ENCODE results near the gene RBM4B.

Gene RBM4B

DNA sequence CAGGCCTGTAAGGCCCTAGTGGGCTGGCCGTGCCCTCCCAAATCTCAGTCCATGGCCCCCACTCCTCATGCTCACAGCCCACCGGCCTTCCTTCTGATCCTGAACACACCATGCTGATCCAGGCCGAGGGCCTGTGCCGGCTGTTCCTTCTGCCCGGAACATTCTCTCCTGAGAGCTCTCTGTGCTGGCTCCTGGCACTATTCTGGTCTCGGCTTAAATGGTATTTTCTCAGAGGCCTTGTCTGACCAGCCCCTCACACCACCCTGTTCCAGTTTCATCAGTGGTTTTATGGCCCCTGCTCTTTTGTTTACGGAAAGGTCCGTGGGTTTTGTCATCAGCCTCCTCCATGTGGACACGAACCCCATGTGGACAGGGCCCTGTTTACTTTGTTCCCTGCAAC lies 29.3 kb upstream of the RBM4B start:
- no peak for DNase-seq

DNA sequence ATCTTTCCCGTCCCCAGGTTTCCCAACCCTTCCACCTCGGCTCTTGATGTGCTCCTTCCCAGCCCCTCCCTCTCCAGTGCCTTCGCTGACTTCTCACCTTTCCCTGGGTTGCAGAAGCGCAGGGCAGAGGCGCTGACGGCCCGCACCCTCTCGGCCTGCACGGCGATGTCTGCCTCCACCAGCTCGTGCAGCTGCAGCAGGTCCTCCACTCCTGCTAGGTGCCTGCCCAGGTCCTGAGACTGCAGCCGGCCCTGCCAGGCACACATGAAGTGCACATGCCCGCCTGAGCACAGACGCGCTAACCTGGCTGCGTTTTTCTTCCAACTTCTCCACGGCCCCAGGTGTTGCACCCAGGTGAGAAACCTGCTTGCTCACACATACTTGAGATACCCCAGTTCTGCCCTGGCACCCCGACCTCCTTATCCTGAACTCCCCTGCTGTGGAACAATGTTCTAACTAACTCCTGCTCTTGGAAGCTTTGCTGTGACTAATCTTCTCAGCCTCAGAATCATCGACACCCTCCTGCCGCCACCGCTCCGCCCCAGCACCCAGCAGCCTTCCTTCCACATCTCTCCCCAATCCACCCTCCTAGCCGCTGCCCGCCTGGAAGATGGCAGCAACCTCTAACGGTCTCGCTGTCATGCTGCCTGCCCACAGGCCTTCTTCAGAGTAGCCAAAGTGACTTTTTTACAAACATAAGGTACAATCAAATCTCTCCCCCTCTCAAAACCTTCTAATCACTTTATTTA lies 28.1 kb upstream of the RBM4B start:
- DNase-seq: no peak

DNA sequence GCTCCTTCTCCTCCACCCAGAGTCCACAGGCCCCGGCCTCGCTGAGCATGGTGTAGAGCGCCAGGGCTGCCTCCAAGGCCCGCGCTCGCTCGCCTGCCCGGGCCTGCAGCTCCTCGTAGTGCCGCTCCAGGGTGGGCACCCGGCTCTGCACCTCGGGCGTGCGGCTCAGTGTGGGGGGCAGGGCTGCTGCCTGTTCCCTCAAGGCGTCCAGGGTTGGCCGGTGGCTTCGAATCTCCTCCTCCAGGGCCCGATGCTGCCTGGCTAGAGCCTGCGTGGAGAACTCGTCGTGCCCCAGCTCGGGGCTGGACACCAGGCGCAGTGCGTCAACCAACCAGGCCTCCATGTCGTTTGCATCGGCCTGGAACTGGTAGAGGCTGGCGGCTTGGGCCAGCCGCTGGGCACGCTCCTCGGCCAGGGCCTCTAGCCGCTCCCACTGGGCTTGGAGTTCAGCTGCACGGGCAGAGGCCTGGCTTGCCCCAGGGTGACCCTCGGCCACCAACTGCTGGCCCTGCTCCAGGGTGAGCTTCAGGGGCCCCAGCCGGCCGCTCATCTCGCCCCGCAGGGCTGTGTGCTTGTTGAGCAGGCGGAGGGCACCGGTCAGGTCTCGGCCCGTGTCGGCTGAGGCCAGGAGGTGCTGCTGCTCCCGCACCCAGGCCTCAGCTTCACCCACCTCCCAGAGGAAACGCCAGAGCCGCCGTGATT lies 27.1 kb upstream of the RBM4B start:
- DNase-seq: no peak

DNA sequence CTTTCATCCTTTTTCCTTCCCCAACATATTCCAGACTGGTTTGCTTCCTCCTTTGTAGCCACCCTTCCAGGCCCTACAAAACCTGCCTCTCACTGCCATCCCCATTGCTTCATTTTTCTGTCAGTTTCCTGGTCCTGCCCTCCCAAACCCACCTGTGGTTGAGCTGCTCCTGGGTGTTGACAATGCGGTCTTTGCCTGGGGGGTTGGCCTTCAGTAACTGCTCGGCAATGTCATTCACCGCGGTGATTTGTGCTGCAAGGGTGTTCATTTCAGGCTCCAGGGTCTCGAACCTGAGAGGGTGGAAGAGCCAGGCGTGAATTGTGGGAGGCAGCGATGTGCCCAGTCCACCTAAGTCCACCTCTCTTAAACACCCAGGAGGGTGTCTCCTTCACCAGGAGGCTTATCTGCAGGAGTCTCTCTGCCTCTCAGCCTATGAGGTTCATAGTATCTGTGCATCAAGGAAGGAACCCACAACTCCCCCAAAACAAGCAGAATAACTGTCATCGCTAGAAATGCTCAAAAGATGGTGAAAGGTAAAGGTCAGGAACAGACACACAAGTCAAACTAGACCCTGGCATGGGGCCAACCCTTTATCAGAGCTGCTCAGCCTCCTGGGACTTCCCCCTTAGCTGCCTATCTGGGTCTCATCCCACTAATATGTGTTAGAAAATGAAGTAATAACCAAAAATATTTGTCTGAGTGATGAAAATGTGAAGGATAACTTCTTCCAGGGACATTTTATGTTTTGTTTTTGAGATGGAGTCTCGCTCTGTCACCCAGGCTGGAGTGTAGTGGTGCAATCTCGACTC lies 23.9 kb upstream of the RBM4B start:
- DNase-seq: no peak

DNA sequence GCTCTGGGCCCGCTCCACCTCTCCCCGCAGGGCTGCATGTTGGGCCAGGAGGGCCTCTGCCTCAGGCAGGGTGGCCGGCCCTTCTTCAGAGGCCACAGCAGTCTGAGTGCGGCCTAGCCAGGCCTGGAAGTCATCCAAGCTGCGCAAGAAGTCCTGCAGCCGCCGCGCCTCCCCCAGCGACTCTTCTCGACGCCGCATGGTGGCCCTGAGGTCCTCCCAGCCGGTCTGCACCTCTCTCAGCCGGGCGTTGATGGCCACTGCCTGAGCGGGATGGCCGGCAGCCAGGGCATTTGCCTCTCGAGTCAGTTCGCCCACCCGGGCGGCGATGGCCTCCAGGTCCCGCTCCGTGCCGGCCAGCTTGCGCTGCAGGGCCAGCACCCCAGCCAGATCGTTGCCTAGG lies 23.1 kb upstream of the RBM4B start:
- no peak for DNase-seq

DNA sequence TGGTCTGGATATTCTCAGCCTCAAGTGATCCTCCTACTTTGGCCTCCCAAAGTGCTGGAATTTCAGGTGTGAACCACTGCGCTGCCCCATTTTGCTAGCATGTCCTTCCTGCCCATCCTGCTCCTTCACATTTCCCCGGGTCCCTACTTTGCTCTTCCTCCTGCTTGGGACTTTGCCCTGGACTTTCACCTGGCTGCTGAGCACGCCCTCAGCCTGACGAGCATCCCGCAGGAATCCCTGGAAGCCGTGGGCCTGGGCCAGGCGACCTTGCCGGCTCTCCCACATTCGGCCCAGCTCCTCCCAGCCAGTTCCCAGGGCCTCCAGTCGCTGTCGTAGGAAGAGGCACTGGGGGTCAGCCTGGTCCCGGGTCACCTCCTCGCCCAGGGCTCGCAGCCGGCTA lies 22.6 kb upstream of the RBM4B start:
- DNase-seq: no peak

DNA sequence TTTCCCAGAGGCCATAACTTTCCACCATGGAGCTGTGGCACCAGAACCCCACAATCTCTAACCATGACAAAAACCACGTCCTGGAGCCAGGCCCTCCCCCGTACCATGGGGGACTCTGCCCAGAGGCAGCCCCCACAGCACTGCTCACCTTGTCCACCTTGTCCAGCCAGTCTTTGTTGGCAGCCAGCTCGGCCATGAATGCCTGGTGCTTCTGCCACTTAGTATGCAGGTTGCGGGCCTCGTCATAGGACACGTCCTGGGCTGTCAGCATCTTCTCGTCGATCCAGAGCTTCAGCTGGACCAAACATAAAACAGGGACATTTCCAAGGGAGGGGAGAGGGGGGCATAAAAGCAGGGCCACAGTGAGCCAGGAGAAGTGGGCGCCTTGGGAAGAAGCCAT lies 20.8 kb upstream of the RBM4B start:
- no peak for DNase-seq

DNA sequence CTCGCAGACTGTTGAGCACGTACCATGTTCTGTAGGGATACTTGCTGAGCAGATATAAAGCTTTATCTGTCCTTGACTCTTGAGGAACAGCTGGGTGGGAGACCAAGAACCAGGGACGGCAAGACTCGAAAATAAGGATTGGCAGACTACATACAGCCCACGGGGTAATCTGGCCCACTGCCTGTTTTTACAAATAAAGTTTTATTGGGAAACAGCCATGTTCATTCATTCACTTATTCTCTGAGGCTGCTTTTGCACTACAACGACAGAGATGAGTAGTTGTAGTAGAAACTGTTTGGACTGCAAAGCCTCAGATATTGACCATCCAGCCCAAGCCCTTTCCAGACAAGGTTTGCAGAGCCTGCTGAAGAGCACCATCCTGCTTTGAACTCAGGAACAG lies 20.3 kb upstream of the RBM4B start:
- no peak for DNase-seq

DNA sequence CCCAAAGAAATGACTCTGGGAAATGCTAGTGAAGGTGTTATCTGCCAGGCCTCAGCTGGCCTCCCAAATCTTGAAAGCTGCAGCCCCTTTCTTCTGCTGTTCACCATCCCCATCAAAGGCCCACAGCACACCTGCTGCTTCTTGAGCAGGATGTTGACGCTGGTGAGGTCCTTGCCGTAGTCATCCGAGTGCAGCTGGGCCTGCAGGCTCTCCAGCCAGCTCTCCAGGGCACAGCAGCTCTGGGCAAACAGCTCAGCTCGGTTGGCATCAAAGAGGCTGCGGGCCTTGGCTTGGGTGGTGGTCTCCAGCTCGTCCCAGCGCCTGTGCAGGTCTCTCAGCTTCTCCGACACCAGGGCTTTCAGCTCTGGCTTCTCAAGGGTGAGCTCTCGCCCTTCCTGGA lies 18.5 kb upstream of the RBM4B start:
- DNase-seq: no peak

DNA sequence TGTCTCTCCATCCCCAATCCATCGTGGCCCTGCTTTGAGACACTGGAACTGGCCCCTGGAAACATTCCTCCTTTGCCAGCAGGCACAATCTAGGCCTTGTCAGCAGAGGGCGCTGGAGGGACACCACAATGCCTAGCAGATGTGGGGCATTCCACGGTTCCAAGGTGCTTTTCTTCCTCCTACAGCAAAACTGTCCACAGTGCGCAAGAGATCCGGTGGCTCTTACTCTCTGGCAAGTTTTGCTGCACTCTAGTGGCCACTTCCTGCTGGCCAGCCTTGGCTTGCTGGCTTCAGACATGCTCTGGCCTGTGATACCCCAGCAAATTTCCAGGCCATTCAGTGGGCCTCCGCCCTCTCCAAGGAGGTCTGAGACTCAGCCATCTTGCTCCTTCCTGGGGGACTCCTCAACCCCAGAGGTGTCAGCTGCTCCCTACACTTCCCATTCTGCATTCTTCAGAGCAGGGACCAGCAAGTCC lies 17.1 kb upstream of the RBM4B start:
- peak; percentile 60 for DNase-seq

DNA sequence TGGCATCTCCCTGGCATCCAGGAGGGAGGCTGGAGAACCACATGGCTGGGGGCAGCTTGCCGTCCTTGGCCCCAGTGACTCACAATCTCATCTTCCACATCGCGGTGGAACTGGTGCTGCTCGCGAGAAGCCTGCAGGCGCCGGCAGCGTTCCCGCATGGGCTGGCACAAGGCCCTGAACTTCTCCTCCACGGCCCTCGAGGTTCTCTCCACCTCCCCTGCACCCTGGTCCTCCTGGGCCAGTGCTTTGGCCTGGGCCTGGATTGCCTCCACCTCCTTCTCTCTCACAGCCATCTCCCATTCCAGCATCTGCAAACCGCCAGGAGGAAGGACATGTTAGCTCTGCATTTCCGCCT lies 16.3 kb upstream of the RBM4B start:
- no peak for DNase-seq

DNA sequence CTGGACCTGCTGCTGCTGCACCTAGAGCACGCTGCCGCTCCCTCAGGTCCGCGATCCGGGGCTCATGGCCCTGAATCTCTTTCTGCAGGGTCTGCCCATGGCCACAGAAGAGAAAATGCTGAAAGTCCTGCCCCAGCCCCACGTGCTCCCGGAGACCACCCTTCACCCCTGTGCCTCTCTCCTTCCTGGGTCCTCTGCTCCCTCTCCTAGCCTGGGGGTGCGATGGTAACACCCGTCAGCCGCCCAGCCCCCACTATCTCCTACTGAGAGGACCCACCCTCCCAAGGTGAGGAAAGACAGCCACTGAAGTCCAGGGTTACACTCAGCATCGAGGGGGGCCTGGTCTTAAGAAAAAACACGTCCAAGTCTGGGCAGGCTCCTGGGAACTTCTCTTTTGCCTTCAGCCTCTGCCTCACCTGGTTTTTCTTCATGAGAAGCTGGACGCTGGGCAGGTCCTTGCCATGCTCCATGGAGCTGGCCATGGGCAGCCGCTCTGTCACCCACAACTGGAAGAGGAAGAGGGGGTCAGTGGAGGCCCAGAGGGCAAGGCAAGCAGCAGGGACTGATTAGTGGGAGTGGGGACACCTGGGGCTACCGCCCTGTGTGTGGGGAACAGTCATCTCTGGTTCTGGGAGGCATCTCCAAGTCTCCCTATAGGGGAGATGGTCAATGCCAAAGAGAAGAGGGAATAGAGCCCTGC lies 15.8 kb upstream of the RBM4B start:
- DNase-seq: no peak

DNA sequence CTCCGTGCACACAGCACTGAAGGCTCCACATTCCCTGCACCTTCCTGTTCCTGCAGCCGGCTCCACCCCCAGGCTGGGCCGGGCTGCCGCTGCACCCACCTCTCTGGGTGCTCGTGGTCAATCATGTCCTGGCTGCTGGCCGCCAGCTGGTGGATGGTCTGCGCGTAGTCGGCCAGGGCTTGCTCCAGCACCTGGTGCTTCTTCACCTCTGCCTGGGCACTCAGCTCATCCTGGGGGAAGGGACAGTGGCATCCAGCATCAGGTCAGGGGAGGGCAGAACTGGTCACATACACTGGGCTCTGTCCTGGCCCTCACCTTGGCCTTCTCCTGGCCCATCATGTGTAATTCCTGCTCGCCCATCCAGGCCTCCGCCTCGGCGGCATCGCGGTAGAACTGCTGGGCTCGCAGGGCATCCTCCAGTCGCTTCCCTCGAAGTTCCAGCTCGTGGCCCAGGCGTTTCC lies 15.2 kb upstream of the RBM4B start:
- DNase-seq: no peak

DNA sequence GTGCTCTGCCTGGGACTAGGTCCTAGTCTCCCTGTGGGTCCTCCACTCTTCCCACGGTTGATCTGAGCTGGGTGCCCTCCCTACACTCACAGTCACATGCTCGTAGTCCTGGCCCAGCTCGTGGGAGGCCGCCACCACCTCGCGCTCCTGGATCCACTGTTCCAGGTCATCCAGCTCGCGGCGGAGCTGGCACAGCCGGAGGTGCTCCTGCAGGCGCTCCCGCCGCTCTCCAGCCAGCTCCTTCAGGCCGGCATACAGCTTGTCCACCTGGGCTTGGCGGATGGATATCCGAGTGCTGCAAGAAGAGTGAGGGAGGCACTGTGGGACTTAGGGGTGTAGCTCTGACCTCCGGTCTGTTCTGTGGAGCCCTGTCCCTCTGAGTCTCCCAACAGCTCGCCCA lies 14.8 kb upstream of the RBM4B start:
- no peak for DNase-seq

DNA sequence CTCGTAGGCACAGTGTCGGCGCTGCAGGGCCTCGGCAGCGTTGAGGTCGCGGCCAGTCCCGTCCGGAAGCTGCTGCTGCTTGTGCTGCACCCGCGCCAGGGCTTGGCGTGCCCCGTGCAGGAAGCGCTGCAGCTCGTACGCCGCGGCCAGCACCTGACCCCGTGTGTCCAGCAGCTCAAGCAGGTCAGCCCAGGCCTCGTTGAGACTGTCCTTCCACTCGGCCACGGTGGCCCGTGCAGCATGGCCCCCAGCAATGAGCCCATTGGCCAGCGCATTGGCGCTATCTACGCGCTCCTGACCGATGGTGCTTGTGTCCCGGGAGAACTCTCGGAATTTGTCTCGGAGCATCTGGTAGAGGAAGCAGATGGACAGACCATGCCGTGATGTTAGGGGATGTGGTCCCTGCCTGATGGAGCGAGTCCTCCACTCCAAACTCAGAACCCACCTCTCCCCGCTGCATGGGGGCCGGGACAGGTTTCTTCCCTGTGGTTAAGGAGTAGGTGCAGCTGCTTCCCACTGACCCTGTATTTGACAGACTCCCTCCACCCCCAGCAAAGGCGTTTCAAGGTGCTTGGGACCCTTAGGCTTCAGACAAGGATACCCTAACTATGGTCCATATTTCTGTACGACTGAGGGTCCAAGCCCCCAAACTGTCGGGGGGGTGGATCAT lies 13.8 kb upstream of the RBM4B start:
- no peak for DNase-seq

DNA sequence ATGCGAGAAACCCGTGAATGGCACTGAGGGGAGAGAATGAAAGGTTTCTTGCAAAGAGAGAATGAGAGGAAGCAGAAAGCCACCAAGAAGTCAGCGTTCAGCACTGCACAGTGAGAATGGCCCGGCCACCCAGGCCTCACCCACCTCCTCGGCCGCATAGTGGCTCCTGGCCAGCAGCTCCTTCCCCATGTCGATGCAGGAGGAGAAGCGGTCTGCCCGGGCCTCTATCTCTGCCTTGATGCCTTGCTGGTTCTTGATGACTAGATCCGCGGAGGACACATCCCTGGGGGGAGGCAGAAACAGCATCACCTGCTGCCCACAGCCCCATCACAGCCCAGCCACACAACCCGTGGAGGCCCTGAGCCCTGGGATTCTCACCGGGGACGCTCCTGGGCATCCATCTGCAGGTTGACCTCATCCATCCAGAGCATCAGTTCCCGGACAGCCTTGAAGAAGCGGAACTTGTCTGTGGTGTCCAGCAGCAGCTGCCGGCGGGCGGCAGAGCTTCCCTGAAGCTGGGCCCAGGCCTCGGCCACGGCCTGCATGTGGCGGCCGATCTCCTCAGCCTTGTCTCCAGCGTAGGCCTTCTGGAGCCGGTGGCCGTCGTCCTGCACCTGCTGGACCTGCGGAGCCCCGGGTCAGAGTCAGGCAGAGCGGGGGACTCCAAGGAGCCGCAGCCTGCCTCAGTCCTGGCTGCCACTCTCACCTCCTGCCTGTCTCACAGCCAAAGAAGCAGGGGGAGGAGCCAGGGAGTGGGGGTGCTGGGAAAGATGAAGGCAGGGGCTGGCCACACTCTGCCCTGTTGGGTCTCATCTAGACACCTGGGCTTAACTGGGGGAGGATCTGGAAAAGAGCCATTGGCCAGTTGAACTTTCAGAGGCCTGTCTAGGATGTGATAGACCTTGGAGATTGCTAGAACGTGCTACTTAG lies 12.2 kb upstream of the RBM4B start:
- DNase-seq: no peak

DNA sequence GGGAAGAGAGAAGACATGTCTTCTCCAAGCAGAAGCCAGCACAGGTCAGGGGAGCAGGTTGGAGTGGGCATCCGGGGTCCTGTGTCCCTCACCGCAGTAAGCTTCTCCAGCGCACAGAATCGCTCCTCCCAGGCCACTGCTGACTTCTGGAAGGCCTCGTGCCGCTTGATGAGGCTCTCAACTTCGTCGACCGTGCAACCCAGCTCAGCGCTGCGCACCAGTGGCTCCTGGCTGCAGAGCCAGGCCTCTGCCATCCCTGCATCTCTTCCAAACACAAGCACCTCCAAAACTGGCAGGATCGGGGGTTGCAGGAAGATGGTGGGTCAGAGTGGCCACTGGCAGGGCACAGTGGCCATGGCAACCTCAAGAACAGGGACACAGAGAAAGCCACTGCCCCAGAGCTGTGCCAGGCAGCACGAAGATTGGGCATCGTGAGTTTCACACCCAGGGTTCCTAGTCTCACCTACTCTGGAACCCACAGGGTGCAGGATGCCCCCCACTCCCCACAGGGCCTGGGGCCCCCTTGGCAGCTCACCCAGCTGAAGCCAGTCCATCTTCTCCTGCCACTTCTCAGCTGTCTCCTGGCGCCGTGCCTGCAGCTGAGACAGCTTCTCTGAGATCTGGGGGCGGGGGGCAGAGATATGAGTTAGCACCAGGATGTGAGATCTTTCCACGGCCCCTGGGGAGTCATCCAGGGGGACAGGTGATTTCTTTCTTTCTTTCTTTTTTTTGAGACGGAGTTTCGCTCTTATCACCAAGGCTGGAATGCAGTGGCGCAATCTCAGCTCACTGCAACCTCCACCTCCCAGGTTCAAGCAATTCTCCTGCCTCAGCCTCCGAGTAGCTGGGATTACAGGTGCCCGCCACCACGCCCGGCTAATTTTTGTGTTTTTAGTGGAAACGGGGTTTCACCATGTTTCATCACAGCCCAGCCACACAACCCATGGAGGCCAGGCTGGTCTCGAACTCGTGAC lies 11.2 kb upstream of the RBM4B start:
- DNase-seq: no peak

DNA sequence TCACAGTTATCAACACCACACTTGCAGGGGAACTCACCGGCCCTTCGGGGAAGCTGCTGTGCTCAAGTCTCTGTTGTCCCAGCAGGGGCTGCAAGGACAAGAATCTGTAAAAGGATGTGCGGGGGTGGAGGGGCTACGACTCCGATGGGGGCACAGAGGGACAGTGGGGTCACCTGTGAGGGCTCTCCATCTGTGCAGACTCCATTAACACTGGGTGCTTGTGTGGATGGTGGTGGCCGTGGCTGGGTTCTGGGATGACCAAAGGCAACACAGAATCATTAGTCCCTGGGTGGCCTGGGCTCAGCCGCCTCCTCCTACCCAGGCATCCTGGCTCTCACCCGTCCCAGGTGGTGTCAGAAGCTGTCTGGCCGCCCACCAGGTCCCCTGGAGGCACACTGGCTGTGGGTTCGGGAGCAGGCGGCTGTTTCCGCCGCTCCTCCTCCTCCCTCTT lies 10.2 kb upstream of the RBM4B start:
- DNase-seq: no peak

DNA sequence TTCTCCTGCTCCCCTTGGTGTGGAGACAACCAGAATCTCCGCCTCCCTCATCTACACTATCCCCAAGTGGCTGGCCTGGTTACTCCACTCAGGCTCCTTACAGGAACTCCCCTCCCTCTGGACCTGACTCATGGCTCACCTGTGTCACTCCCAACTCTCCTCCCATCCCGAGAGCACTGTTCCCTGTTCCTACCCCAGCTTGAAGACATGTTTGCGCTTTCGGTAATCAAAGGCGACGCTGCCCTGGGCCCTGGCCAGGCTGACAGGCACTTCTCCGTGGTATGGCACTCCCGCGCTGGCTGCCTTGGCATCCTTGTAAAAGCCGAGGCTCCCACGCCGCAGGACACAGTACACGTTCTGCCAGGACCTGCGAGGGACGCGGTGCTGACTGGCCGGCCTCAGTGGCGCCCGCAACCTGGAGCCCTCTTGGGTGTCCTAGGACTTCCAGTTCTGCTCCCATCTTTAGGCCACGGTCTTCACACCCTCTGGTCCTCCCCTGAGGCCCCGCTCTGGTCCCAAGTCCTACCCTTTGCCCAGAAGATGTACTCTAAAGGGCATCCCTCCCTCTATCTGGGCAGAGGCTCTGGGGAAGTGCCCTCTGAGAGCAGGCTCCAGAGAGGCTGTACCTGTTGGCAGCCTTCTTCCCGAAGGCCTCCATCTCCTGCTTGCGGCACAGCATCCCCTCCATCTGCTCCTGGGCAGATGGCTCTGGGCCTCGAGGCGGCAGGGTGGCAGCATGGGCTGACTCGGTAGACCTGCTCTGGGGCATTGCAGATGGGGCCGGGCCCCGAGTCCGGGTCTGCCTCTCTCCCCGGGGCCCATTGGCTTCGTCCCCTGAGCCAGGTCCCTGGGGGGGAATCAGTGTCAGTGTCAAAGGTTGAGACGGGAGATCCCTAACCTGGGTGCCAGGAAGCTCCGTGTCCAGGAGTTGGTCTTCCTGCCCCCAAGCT lies 9.4 kb upstream of the RBM4B start:
- DNase-seq: peak; percentile 31
